Cardiac fibroblast (primary cell): Measurements from ENCODE around the gene C12orf54.
"Not testable (repeated sequence)": the region's sequence is repeated elsewhere in the genome, so short reads cannot be mapped to it uniquely, and the experiment has no call there.

ENCODE experiments used
- DNase-seq, 2 donors: peaks; one replicate each; pipeline versions ENCODE4 v3.0.0 to v3.0.0-alpha.2; 2010; ENCODE audit warnings: low read depth in 2 of 2
- H3K4me3 ChIP-seq, 2 donors: replicated peaks in 1 of 2; 1 replicate in 1 of 2; 2 replicates in 1 of 2; pipeline ENCODE4 v1.5.1; 2011; ENCODE audit warnings: low read depth in 2 of 2, low read length in 2 of 2, mild to moderate bottlenecking in 2 of 2, moderate library complexity in 1 of 2
- CTCF ChIP-seq: IDR thresholded peaks from one replicate; pipeline ENCODE4 v1.5.1; 2011; ENCODE audit warnings: low read depth, mild to moderate bottlenecking, low read length, inconsistent platforms

C12orf54 gene

GRCh38 chr12:48482930-48483329 is 632 bp downstream of the C12orf54 start:
- no peak for TF ChIP-seq CTCF
- no peak overlapping the region for H3K4me3 ChIP-seq
- DNase-seq, result no peak

GRCh38 chr12:48486261-48486660 is 4.0 kb downstream of the C12orf54 start:
- no peak overlapping the region for H3K4me3 ChIP-seq
- no peak for TF ChIP-seq CTCF
- DNase-seq, result no peak

GRCh38 chr12:48486679-48487078 is 4.4 kb downstream of the C12orf54 start:
- DNase-seq, result no peak
- H3K4me3 ChIP-seq, result no peak overlapping the region

GRCh38 chr12:48489012-48489411 is 6.7 kb downstream of the C12orf54 start:
- no peak overlapping the region for H3K4me3 ChIP-seq
- TF ChIP-seq CTCF, result no peak

More at GRCh38 chr12:48486679-48487078, 4.4 kb downstream of the C12orf54 start:
- TF ChIP-seq CTCF, result no peak

GRCh38 chr12:48489456-48489855 is 7.2 kb downstream of the C12orf54 start:
- DNase-seq, H3K4me3 ChIP-seq: not testable (repeated sequence)

More at GRCh38 chr12:48489012-48489411, 6.7 kb downstream of the C12orf54 start:
- DNase-seq, result peak in 1 of 2 donors; percentile 14

GRCh38 chr12:48500281-48500680 is 18.0 kb downstream of the C12orf54 start:
- not testable (repeated sequence) for H3K4me3 ChIP-seq, DNase-seq

GRCh38 chr12:48506836-48507235 is 24.5 kb downstream of the C12orf54 start:
- not testable (repeated sequence) for DNase-seq, H3K4me3 ChIP-seq

- no peak for TF ChIP-seq CTCF
- H3K4me3 ChIP-seq, result no peak overlapping the region
- DNase-seq, result no peak
These were observed 26.7 kb downstream of the C12orf54 start for GRCh38 chr12:48508987-48509386.
